DOHH2 (cell line): ENCODE results near the gene PCCA.

Source experiments
- H3F3A ChIP-seq: fragments of 200-600 bp; sonication (generic), shearing (Covaris generic); 2 replicates; pipeline ENCODE4 v1.6.0; 2016; ENCODE audit warnings: antibody characterized with exemption, mild to moderate bottlenecking; ENCODE audit not compliant: control insufficient read depth, insufficient read depth
- H3K27ac ChIP-seq: fragments of 200-600 bp; sonication (generic); 2 replicates; pipeline ENCODE4 v1.5.1; 2014; ENCODE audit warnings: low read depth, mild to moderate bottlenecking, low read length, moderate library complexity
- H3K27me3 ChIP-seq: fragments of 200-600 bp; sonication (generic); 2 replicates; pipeline ENCODE4 v1.6.1; 2014; ENCODE audit warnings: mild to moderate bottlenecking, low read length, mixed read lengths; ENCODE audit not compliant: control insufficient read depth
- H3K36me3 ChIP-seq: fragments of 200-600 bp; sonication (generic); 2 replicates; pipeline ENCODE4 v1.6.1; 2014; ENCODE audit warnings: mild to moderate bottlenecking, low read length, moderate library complexity, mixed read lengths; ENCODE audit not compliant: control insufficient read depth
- H3K4me1 ChIP-seq: fragments of 200-600 bp; sonication (generic); 2 replicates; pipeline ENCODE4 v1.6.1; 2014; ENCODE audit warnings: mild to moderate bottlenecking, low read length, mixed read lengths; ENCODE audit not compliant: control insufficient read depth
- H3K4me2 ChIP-seq: fragments of 200-600 bp; sonication (generic); 2 replicates; pipeline ENCODE4 v1.6.0; 2014; ENCODE audit warnings: mild to moderate bottlenecking, low read length, moderate library complexity
- H3K4me3 ChIP-seq: fragments of 200-600 bp; sonication (generic); 2 replicates; pipeline ENCODE4 v1.5.1; 2014; ENCODE audit warnings: mild to moderate bottlenecking, low read length, mixed read lengths
- H3K79me2 ChIP-seq: fragments of 200-600 bp; sonication (generic); 2 replicates; pipeline ENCODE4 v1.6.1; 2014; ENCODE audit warnings: mild to moderate bottlenecking, low read length, mixed read lengths; ENCODE audit not compliant: control insufficient read depth
- H3K9me2 ChIP-seq: fragments of 200-600 bp; sonication (generic); replicated peaks from 2 replicates; pipeline ENCODE4 v1.6.1; 2014; ENCODE audit warnings: mild to moderate bottlenecking, low read length, mixed read lengths; ENCODE audit not compliant: control insufficient read depth
- H3K9me3 ChIP-seq: fragments of 200-600 bp; sonication (generic); 2 replicates; pipeline ENCODE4 v1.6.1; 2014; ENCODE audit warnings: antibody characterized with exemption, low read length, mixed read lengths; ENCODE audit not compliant: control insufficient read depth, insufficient read depth
- H4K20me1 ChIP-seq: fragments of 200-600 bp; sonication (generic); 2 replicates; pipeline ENCODE4 v1.6.0; 2014; ENCODE audit warnings: low read depth, mild to moderate bottlenecking, antibody characterized with exemption, low read length, moderate library complexity; ENCODE audit not compliant: control insufficient read depth, insufficient read depth
- CTCF ChIP-seq: fragments of 200-600 bp; sonication (generic); IDR thresholded peaks from one replicate; pipeline ENCODE4 v1.5.1; 2014; ENCODE audit warnings: antibody characterized with exemption, mild to moderate bottlenecking, low read depth, low read length; ENCODE audit not compliant: poor library complexity, severe bottlenecking
- EZH2phosphoT487 ChIP-seq: fragments of 200-600 bp; sonication (generic); IDR thresholded peaks from 2 replicates; pipeline ENCODE4 v1.6.1; 2017; ENCODE audit warnings: borderline replicate concordance, mild to moderate bottlenecking, antibody characterized with exemption, low read length, moderate library complexity, mixed read lengths

PCCA gene

GRCh38 chr13:100088273-100088643 lies 635 bp upstream of the PCCA start:
- no peaks in the 10 kb centered on the region for H3F3A ChIP-seq

GRCh38 chr13:100089465-100090032 lies 656 bp downstream of the PCCA start:
- Histone ChIP-seq H3K79me2 (no peaks in the 10 kb centered on the region), H3F3A (no peaks in the 10 kb centered on the region), H3K27me3 (0 out of 2 replicates have a peak, but pooled peaks cover 4% of the 10 kb centered on the region), H3K4me3 (peak overlapping the region; percentile 67), H3K9me3 (no peaks in the 10 kb centered on the region), H3K36me3 (no peaks in the 10 kb centered on the region), H3K27ac (no peak overlapping the region), H4K20me1 (no peaks in the 10 kb centered on the region), H3K4me1 (no peaks in the 10 kb centered on the region), H3K9me2 (no peaks in the 10 kb centered on the region), H3K4me2 (peak overlapping the region; percentile 52)
- TF ChIP-seq EZH2phosphoT487 (no peak), CTCF (no peak)

More at GRCh38 chr13:100088273-100088643, 635 bp upstream of the PCCA start:
- H3K4me2 ChIP-seq, result peak overlapping the region; percentile 52
- H3K9me2 ChIP-seq, result no peaks in the 10 kb centered on the region
- TF ChIP-seq CTCF (no peak), EZH2phosphoT487 (no peak)
- H3K36me3 ChIP-seq, result no peaks in the 10 kb centered on the region
- H4K20me1 ChIP-seq, result no peaks in the 10 kb centered on the region
- no peaks in the 10 kb centered on the region for H3K9me3 ChIP-seq
- no peaks in the 10 kb centered on the region for H3K79me2 ChIP-seq
- H3K4me3 ChIP-seq, result peak overlapping the region; percentile 67
- H3K4me1 ChIP-seq, result no peaks in the 10 kb centered on the region
- H3K27ac ChIP-seq, result no peak overlapping the region
- H3K27me3 ChIP-seq, result 0 out of 2 replicates have a peak, but pooled peaks cover 4% of the 10 kb centered on the region

GRCh38 chr13:100090861-100091260 lies 2.0 kb downstream of the PCCA start:
- H3K4me2 ChIP-seq, result no peak overlapping the region
- H3K27me3 ChIP-seq, result 0 out of 2 replicates have a peak, but pooled peaks cover 4% of the 10 kb centered on the region
- no peak for TF ChIP-seq CTCF
- TF ChIP-seq EZH2phosphoT487, result no peak
- H3K9me2 ChIP-seq, result no peaks in the 10 kb centered on the region
- no peak overlapping the region for H3K4me3 ChIP-seq
- no peaks in the 10 kb centered on the region for H3K36me3 ChIP-seq
- no peaks in the 10 kb centered on the region for H3K4me1 ChIP-seq
- no peaks in the 10 kb centered on the region for H3K9me3 ChIP-seq
- no peaks in the 10 kb centered on the region for H3K79me2 ChIP-seq
- no peak overlapping the region for H3K27ac ChIP-seq
- no peaks in the 10 kb centered on the region for H4K20me1 ChIP-seq
- H3F3A ChIP-seq, result no peaks in the 10 kb centered on the region
